Measurements from ENCODE around the gene SSX4.
A peak's percentile ranks its signal among the peaks of the same experiment; 100 is the strongest.
"Not testable (repeated sequence)": the region's sequence is repeated elsewhere in the genome, so short reads cannot be mapped to it uniquely, and the experiment has no call there.

The SSX4 gene

GRCh38 chrX:48433713-48434112 is 50.4 kb downstream of the SSX4 start:
- not testable (repeated sequence) for H3K36me3 Mint-ChIP-seq (ENCODE audit: insufficient read depth); ATAC-seq (replicated peaks)

More at GRCh38 chrX:48433713-48434112, 50.4 kb downstream of the SSX4 start:
- H3K27ac Mint-ChIP-seq; H3K9me3 Mint-ChIP-seq; H3K4me1 Mint-ChIP-seq (ENCODE audit: low read depth in 2 of 2): not testable (repeated sequence)
- Mint-ChIP-seq H3K4me3 (peak overlapping the region in 1 of 2 donors; percentile 44), H3K27me3 (peaks cover 0 to 21% of the 10 kb centered on the region in 2 donors)
- peak in 1 of 3 experiments; percentile 2 for DNase-seq
